Smooth muscle cell (in vitro differentiated cells): ENCODE measurements around the gene TMBIM6. TPM values are rescaled to one million over a fixed set of nuclear protein-coding genes. Genes with fewer than 3 reads are reported as not detected.

Source experiments
- DNase-seq: peaks from one replicate; lab custom pipeline; 2025; ENCODE audit not compliant: unreplicated experiment; lab: John Stamatoyannopoulos, UW
- H2AFZ ChIP-seq: fragments of 200-600 bp; sonication (generic); 2 replicates; pipeline ENCODE4 v1.6.0; 2016; ENCODE audit warnings: antibody characterized with exemption, low read depth, mild to moderate bottlenecking
- H3F3A ChIP-seq: fragments of 200-600 bp; sonication (generic); 2 replicates; pipeline ENCODE4 v1.6.0; 2017; ENCODE audit warnings: antibody characterized with exemption, low read depth
- H3K27ac ChIP-seq: fragments of 200-600 bp; sonication (generic); 2 replicates; pipeline ENCODE4 v1.5.1; 2016; ENCODE audit warnings: low read depth, mild to moderate bottlenecking
- H3K27me3 ChIP-seq: fragments of 200-600 bp; sonication (generic); 2 replicates; pipeline ENCODE4 v1.6.1; 2016; ENCODE audit warnings: low read depth, mild to moderate bottlenecking
- H3K36me3 ChIP-seq: fragments of 200-600 bp; sonication (generic); 2 replicates; pipeline ENCODE4 v1.5.1; 2016; ENCODE audit warnings: low read depth
- H3K4me1 ChIP-seq: fragments of 200-600 bp; sonication (generic); 2 replicates; pipeline ENCODE4 v1.5.1; 2016; ENCODE audit warnings: low read depth
- H3K4me2 ChIP-seq: fragments of 200-600 bp; sonication (generic); 2 replicates; pipeline ENCODE4 v1.6.0; 2016; ENCODE audit warnings: mild to moderate bottlenecking
- H3K4me3 ChIP-seq: fragments of 200-600 bp; sonication (generic); 2 replicates; pipeline ENCODE4 v1.5.1; 2016; ENCODE audit warnings: mild to moderate bottlenecking
- H3K79me2 ChIP-seq: fragments of 200-600 bp; sonication (generic); 2 replicates; pipeline ENCODE4 v1.6.0; 2016; ENCODE audit warnings: low read depth, mild to moderate bottlenecking
- H3K9ac ChIP-seq: fragments of 200-600 bp; sonication (generic); 2 replicates; pipeline ENCODE4 v1.6.0; 2016; ENCODE audit warnings: low read depth
- H3K9me3 ChIP-seq: fragments of 200-600 bp; sonication (generic); replicated peaks from 2 replicates; pipeline ENCODE4 v1.5.1; 2016; ENCODE audit warnings: low read depth
- H4K20me1 ChIP-seq: fragments of 200-600 bp; sonication (generic); 2 replicates; pipeline ENCODE4 v1.6.0; 2016; ENCODE audit warnings: low read depth
- CTCF ChIP-seq: fragments of 200-600 bp; sonication (generic); IDR thresholded peaks from 2 replicates; pipeline ENCODE4 v1.5.1; 2017; ENCODE audit warnings: borderline replicate concordance, mild to moderate bottlenecking, antibody characterized with exemption; ENCODE audit not compliant: insufficient read depth, poor library complexity, severe bottlenecking
- WGBS: methylation state at CpG from one replicate; pipeline ENCODE4 v1.1.7; 2016; ENCODE audit warnings: low lambda C conversion rate; 5-methylcytosine and 5-hydroxymethylcytosine counted together
- polyA plus RNA-seq: library from polyadenylated mRNA; unstranded; fragments of >200 nt; fragmentation: Nextera tagmentation; extraction: Ambion mirVana; gene quantifications from 2 replicates; pipeline ENCODE4 v1.2.1, GENCODE V29; 2016
- total RNA-seq: library from RNA; depleted of rRNA; stranded (reverse); fragments of >200 nt; gene quantifications from 2 replicates; pipeline ENCODE4 v1.2.3, GENCODE V29; 2014

Gene TMBIM6
- total and polyA plus RNA-seq, 2 experiments from 2014 or later, result 611 to 677 TPM

DNA sequence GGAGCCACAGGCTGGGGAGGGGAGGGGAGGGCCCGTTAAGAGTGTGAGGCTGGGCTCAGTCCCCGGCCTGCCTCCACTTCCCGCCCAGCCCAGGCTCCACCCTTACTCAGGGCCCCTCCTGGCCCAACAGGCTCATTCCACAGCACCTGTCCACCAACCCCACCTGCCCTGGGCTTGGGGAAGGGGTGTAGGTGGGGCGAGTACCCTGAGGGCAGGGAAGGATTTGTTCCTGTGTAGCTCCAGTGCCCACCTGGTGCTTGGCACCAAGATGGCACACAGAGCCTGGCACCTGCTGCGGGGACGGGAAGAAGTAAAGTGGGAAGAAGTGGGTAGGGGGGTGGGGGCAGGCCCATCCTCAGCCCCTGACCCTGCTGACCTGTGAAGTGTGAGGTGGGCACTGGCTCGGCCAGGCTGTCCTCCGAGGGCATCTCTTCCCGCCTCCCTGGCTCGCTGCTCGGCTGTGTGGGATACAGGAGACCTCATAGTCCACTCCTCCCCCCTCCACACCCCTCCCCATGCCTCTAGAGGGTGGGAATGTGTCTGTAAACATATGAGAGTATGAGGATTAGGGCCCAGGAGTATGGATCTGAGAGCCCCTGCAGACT is 51.7 kb downstream of the TMBIM6 start:
- Histone ChIP-seq H4K20me1 (no peaks in the 10 kb centered on the region), H2AFZ (no peak overlapping the region), H3K36me3 (no peaks in the 10 kb centered on the region), H3K79me2 (no peaks in the 10 kb centered on the region), H3K4me2 (no peak overlapping the region), H3K9ac (no peak overlapping the region), H3K27me3 (no peaks in the 10 kb centered on the region), H3K27ac (no peak overlapping the region), H3K4me3 (no peak overlapping the region), H3K4me1 (no peaks in the 10 kb centered on the region), H3K9me3 (no peaks in the 10 kb centered on the region), H3F3A (no peaks in the 10 kb centered on the region)
- DNase-seq, result no peak
- TF ChIP-seq CTCF, result no peak
- 93% methylated on average over 8 of the region's 11 CpGs for WGBS

DNA sequence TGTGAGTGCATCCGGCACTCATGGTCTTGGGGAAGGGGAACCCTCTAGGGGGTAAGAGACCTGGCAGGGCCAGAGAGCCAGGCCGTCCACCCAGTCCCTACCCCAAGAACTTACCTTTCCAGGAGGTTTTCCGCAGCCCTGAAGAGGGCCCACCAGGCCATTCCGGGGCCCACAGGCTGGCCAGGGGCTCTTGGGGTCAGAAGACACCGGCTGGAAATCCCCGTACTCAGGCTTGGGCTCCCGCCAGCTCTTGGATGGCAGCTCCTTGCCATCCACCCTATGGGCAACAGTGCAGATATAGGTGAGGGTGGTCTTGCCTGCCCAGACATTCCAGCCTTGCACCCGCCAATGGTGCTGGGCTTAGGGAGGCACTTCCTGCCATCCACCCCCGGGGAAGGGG is 52.3 kb downstream of the TMBIM6 start:
- Histone ChIP-seq H3K27ac (no peak overlapping the region), H3K4me2 (no peak overlapping the region), H3K27me3 (no peaks in the 10 kb centered on the region), H2AFZ (no peak overlapping the region), H3K9ac (no peak overlapping the region), H3F3A (no peaks in the 10 kb centered on the region), H3K79me2 (no peaks in the 10 kb centered on the region), H3K4me1 (no peaks in the 10 kb centered on the region), H3K36me3 (no peaks in the 10 kb centered on the region), H3K9me3 (no peaks in the 10 kb centered on the region), H3K4me3 (no peak overlapping the region), H4K20me1 (no peaks in the 10 kb centered on the region)
- 99% methylated on average over 9 of the region's 9 CpGs for WGBS
- no peak for TF ChIP-seq CTCF
- no peak for DNase-seq

- WGBS, result 97% methylated on average over 5 of the region's 5 CpGs
- H3K9ac ChIP-seq, result no peak overlapping the region
- H3K9me3 ChIP-seq, result no peaks in the 10 kb centered on the region
- TF ChIP-seq CTCF, result no peak
- no peaks in the 10 kb centered on the region for H3F3A ChIP-seq
- H3K4me3 ChIP-seq, result no peak overlapping the region
- no peak overlapping the region for H3K27ac ChIP-seq
- no peak overlapping the region for H2AFZ ChIP-seq
- H3K4me2 ChIP-seq, result no peak overlapping the region
- H3K36me3 ChIP-seq, result no peaks in the 10 kb centered on the region
- H3K4me1 ChIP-seq, result no peaks in the 10 kb centered on the region
- no peaks in the 10 kb centered on the region for H3K79me2 ChIP-seq
- no peaks in the 10 kb centered on the region for H3K27me3 ChIP-seq
- no peaks in the 10 kb centered on the region for H4K20me1 ChIP-seq
- DNase-seq, result no peak
These were observed 52.7 kb downstream of the TMBIM6 start for GRCh38 chr12:49794021-49794420.
